Endometrium (tissue), 2 donors: ENCODE measurements around the gene C22orf39.

ENCODE experiments used
- FAIRE-seq: peaks from 2 replicates; lab custom pipeline; 2012; peaks lifted over from hg19 to GRCh38; lab: Jason Lieb, UNC
- donor health status: control.
- donor health status: control.

The C22orf39 gene, protein sequence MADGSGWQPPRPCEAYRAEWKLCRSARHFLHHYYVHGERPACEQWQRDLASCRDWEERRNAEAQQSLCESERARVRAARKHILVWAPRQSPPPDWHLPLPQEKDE

DNA sequence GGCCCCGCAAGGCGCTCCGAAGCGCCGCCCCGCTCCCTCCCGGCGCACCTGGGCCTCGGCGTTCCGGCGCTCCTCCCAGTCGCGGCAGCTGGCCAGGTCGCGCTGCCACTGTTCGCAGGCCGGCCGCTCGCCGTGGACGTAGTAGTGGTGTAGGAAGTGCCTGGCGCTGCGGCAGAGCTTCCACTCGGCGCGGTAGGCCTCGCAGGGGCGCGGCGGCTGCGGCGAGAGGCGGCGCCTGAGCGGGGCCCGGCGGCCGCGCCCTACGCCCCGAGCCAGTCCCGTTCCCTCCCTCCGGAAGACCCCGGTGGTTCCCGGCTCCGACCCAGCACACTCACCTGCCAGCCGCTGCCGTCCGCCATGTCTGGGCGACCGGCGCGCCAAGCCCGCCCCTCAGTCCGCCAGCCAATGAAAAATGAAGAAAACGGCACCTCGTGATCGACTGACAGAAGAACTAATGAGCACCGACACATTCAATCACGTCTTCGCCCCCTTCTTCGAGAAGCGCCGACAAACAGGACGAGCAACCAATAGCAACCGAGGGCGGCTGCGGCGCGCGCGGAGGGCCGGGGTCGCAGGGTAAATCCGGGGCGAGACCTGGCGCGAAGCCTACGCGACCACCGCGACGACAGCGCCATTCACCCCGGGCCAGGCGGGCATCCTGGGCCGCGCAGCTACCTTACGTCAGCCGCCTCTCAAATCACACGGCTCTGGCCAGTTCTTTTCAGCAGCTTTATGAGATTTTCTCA lies at the start of gene C22orf39:
Gene C22orf39, minus strand, starts transcription at position 382 of the 746 bp plus-strand sequence. Its CDS starts 23 bp downstream, at position 359.
- peak; percentile 54 for FAIRE-seq

DNA sequence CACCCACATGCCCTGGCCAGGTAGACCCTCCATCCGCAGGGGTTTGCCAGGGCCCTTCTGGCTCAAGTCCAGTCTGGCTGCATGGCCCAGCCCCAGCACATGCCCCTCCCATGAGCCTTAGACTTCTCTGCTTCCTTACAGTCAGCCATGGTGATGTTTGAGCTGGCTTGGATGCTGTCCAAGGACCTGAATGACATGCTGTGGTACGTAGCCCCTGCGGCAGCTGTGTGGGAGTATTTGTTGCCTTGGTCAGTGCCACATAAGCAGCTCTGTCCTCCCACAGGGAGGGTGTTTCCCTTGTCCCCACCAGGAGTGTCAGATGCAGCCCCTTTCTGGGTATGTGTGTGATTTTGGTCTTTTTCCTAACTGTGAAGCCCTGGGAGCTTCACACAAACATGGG lies 49.7 kb upstream of the C22orf39 start:
- FAIRE-seq: no peak

GRCh38 chr22:19496324-19496630 lies 48.8 kb upstream of the C22orf39 start:
- FAIRE-seq: no peak

DNA sequence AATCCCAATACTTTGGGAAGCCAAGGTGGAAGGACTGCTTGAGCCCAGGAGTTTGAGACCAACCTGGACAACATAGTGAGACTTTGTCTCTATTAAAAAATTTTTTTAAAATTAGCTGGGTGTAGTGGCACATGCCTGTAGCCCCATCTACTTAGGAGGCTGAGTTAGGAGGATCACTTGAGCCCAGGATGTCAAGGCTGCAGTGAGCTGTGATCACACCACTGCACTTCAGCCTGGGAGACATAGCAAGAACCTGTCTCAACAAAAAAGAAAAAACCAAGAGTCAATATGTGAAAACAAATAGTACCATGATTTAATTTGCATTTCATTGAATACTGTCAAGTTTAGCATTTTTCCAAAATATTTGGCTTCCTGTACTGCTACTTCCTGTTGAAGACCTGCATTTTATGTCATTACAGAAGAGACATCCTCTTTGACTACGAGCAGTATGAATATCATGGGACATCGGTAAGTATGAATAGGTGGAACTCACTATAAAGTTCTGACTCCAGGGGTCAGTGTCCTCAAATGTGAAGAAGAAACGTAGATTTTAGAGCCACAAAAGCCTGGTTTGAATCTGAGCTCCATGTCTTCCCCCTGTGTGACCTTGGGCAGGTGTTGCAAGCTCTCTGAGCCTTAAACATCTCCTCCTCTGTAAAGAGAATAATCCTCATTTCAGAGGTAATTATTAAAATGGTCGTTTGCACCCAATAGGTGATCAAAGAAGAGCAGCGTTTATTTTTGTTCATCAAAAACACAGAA lies 48.2 kb upstream of the C22orf39 start:
- no peak for FAIRE-seq

DNA sequence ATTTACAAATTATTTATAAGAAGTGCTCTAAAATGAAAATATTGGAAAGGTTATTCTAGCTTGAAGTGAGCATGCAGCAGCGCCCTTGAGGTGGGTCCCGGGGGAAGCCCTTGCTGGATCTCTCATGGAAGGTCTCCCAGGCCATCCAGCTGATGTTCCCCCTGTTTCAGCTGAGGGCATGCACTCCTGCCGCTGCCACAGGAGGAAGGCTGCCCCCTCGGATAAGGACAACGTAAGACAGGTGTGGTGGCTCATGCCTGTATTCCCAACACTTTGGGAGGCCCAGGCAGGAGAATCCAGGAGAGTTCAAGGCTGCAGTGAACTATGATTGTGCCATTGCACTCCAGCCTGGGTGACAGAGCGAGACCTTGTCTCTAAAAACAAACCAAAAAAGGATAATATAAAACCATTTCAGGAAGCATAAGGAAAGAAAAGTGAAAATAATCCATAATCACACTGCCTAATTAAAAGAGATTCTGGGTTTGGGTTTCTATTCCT lies 47.2 kb upstream of the C22orf39 start:
- FAIRE-seq: no peak

DNA sequence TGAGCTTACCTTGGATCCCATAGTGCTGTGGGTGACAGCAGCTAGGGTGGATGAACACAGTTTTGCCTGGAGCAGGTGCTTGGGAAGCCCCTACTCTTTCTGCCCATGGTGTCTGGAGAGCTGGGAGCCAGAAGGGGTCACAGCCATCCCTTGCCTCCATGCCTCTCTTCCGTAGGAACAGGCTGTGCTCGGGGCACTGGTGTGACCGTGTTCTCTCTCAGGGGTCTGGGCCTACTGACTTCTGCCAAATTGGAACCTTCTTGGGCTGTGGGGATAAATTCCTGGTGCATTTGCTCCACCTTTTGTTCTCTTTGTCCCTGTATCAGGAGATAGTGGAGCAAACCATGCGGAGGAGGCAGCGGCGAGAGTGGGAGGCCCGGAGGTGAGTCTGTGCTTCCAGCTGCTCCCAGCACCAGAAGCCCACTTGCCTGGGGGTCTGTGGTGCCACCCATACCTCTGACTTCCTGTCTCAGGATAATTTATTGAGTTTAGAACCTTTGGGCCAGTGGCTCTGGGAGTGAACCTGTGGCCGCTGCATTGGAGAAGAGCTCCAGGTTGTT lies 46.6 kb upstream of the C22orf39 start:
- no peak for FAIRE-seq

GRCh38 chr22:19492504-19493174 lies 45.1 kb upstream of the C22orf39 start:
- FAIRE-seq: no peak

DNA sequence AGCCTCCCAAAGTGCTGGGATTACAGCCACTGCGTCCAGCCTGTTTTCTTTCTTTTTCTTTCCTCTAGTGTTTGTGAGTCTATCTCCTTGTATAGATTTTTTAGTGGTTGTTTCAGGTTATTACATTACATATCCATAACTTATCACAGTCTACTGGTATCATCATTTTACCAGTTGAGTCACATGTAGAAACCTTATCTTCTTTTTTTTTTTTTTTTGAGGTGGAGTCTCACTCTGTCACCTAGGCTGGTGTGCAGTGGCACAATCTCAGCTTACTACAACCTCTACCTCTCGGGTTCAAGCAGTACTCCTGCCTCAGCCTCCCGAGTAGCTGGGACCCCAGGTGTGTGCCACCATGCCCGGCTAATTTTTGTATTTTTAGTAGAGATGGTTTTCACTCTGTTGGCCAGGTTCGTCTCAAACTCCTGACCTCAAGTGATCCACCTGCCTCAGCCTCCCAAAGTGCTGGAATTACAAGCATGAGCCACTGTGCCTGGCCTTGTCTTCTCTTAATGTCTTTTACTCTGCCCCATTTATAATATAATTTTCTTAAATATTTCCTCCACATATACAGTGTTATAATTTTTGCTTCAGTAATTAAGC lies 43.2 kb upstream of the C22orf39 start:
- FAIRE-seq: no peak

DNA sequence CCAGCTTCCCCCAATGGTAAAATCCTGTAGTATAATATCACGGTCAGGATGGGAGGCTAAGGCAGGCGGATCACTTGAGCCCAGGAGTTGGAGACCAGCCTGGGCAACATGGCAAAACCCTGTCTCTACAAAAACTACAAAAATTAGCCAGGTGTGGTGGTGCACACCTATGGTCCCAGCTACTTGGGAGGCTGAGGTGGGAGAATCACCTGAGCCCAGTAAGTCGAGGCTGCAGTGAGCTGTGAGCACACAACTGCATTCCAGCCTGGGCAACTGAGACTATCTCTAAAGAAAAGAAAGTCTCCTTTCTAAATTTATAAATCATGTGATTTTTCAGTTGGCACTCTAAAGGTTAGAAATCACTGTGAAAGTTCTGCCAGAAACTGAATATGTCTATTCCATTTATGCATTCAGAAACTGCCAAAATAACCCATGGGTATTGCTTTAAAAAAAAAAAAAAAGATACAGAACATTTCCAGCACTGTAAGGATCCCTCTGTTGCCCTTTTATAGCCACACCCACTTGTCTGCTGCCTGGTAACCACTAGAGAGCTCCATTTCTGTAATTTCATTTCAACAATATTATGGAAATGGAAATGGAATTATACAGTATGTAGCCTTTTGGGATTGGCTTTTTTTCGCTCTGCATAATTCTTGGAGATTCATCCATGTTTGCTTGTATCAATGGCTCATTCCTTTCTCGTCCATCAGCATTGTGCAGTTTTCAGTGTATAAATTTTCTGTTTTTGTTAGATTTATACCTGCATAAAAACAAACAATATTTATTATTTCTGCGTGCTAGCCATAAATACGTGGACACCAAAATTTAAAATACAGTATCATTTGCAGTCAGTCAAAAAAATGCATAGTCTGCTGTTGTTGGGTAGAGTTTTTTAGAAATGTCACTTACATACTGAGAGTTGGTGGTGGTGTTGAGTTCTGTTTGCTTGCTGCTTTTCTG lies 41.7 kb upstream of the C22orf39 start:
- no peak for FAIRE-seq

- FAIRE-seq: no peak
Observed at GRCh38 chr22:19488285-19488684, 40.8 kb upstream of the C22orf39 start.

DNA sequence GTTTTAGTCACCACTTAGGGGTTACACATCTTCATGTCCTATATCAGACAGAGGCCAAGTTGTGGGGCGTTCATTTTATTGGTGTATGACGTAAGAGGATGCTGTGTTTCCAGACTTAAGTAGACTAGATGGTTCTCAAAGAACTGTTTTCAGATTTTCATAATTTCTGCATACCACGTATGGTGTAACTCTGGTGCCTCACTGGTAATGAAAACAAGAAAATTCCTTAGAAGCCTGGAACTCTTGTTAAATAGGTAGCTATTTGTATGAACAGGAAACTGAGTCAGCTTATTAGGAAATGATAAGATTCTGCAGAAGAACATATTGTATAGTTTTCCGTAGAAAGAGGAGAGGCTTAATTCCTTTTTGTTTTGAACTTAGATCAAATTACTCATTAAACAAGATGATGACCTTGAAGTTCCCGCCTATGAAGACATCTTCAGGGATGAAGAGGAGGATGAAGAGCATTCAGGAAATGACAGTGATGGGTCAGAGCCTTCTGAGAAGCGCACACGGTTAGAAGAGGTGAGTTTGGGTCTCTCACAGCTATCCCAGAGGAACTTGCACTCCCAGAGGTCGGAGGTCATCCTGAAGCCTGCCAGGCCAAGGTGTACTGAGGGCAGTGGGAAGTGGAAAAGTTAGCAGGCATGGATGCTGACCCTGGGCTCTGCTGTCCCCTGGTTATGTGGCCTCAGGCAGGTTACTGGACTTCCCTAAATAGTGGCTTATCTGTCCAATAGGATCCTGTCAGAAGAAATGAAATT lies 36.2 kb upstream of the C22orf39 start:
- no peak for FAIRE-seq

- FAIRE-seq: no peak
Observed at GRCh38 chr22:19482297-19482696, 34.8 kb upstream of the C22orf39 start.

DNA sequence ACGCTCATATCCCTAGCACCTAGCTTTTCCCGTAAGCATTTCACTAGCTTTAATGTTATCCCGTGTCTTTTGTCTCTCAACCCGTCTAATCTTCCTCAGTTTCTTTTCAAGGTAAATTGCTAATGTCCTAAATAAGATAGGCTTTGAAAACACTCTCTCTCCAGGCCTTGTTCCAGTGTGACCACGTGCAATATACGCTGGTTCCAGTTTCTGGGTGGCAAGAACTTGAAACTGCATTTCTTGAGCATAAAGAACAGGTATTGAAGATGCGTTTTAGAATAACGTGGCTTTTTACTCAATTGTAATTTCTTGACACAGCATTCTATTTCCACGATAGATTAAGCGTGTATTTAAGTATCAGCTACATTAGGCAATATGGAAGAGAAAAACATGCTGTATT lies 33.3 kb upstream of the C22orf39 start:
- FAIRE-seq: no peak

- FAIRE-seq: no peak
Observed at GRCh38 chr22:19480173-19480568, 32.7 kb upstream of the C22orf39 start.

DNA sequence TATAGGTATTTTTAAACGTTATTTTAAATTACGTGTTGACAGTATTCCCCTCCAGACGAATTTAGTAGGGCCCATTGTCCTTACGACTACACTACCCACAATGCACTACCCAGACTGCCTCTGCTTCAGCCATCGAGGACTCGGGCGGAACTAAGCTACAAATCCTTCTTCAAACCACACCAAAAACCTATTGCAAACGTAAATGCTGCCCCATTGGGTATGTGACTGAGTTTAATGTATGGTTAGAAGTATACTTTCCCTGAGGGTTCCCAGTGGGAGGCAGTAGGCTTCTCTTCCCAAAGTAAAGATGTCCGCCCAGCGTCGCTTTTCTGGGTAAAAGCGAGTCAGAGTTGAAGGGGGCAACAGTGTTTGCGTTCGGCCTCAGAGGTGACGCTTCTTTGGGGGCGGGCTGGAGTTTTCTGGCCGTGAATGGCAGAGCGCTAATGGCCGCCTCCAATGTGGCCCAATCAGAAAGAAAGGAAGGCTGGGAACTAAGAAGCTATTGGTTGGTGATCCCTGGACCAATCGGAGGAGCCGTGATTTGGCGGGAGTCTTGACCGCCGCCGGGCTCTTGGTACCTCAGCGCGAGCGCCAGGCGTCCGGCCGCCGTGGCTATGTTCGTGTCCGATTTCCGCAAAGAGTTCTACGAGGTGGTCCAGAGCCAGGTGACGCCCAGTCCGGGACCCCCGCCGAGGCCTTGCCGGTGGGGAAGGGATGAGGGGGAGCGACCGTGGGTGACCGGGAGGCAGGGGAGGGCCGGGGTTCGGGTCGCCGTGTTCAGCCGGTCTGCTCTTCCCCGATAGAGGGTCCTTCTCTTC lies 32.1 kb upstream of the C22orf39 start, which contains the start of gene CDC45:
Gene CDC45, plus strand, starts transcription at position 566 of the 818 bp plus-strand sequence. Its CDS starts 49 bp downstream, at position 615.
- FAIRE-seq: peak; percentile 96

DNA sequence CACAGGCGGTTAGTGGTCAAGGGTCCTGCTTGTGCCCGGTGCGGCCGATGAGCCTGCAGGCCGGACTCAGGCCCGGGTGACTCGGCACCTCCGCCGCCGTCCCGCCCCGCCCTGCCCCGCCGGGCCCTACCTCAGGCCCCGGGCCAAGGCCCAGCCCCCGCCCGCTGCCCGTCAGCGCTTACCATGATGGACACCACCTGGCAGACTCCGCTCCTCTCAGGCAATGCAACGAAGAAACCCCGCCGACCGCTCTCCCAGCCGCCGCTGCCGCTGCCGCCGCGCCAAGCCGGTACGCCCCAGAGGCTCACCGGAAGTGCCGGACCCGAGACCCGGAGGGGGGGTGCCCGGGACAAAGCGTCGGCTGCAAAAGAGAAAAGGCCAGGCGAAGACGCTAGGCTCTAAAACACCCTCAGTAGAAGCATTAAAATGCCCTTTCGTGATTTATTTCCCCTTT lies 31.4 kb upstream of the C22orf39 start, which contains the start of gene UFD1:
Gene UFD1, minus strand, starts transcription at position 293 of the 454 bp plus-strand sequence. Its CDS starts 108 bp downstream, at position 185.
- no peak for FAIRE-seq

DNA sequence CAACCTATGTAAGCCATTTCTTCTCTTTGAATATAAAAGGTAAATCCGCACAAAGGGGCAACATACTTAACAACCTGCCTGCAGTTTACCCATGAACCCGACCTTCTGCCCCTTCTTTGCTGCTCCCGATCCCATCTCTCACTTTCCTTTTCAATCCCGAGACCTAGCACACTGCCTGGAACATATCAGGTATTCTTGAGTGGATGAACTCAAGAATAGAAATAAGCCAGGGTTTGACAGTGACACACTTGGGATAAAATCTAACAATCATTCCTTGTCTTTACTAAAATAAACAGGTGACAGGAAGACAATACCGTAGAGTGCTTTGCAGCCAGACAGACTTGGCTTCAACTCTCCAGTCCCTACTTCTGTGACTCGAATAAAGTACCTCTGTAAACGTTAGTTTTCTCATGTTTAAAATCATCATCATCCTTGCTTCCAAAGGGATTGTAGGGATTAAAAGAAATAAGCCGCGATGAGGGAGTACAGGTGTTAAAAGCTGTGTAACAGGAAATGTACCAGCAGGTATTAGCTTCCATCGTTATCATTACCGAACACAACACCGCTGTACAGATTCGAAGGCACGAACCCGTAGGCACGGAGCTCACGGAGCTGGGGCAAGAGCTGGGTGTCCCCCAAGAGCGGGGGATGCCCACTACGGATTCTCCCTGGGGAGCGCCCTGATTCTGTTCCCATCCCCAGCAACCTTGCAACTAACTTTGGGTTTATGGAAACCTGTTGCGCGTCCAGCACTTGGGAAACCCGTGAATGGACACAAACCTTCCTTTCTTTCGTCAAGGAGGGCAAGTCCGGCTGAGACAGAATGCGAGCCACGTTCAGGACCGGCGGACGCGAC lies 30.8 kb upstream of the C22orf39 start:
- no peak for FAIRE-seq
